ENCODE data around the gene TBC1D22A. TPM values are rescaled to one million over a fixed set of nuclear protein-coding genes. Genes with fewer than 3 reads are reported as not detected.

Gene TBC1D22A
- total and polyA plus RNA-seq, 2 donors (not counting 3 experiments of a cell fraction or from before 2014, with no cell fraction given): 26.1 to 32.4 TPM

DNA sequence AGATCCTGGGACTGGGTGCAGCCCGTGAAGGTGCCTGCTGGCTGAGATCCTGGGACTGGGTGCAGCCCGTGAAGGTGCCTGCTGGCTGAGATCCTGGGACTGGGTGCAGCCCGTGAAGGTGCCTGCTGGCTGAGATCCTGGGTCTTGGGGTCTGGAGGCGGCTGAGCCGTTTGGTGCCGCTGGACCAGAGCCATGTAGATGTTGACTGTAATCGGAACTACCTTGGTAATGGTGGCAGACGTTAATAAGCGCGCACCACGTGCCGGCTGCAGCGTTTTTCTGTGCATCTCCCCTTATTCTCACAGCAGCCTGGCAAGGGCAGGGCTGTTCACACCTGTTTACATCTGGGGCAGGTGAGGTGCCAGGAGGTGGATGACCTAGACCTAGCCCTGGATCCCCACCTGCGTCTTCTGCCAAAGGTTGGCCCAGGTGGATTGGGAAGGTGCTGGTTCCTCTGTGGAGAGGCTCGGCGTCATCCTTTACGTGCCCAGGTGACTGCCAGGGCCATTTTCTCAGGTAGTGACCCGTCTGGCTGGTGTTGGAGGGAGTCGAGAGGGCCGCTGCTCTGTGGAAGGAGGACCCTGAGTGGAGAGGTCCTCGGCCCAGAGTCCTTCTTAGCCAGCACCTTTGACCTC lies 382.5 kb downstream of the TBC1D22A start:
- ChIA-PET CTCF (no interaction called here), POLR2A (no interaction called here)
- Histone ChIP-seq H3K27ac (ENCODE audit: insufficient read depth, low read depth, low read length) (no peak overlapping the region), H3K9me3 (replicated peaks; ENCODE audit: control insufficient read depth, insufficient read depth, low read length) (no peaks in the 10 kb centered on the region), H3K4me1 (ENCODE audit: control insufficient read depth, extremely low read depth, insufficient read depth, low read length) (no peaks in the 10 kb centered on the region), H3K27me3 (ENCODE audit: control insufficient read depth in 2 of 2, insufficient read depth in 2 of 2, low read length in 2 of 2) (no peaks in the 10 kb centered on the region), H2AFZ (ENCODE audit: low read depth, low read length) (no peak overlapping the region), H3K79me2 (ENCODE audit: control insufficient read depth, insufficient read depth, low read length) (no peaks in the 10 kb centered on the region), H3K9me1 (replicated peaks; ENCODE audit: control insufficient read depth, extremely low read depth, insufficient read depth, low read length) (no peaks in the 10 kb centered on the region), H3K4me2 (ENCODE audit: insufficient read depth, low read length) (no peak overlapping the region), H4K20me1 (replicated peaks; ENCODE audit: control insufficient read depth, extremely low read depth, insufficient read depth, low read length) (no peaks in the 10 kb centered on the region), H3K4me3 (replicated peaks in 1 of 3; ENCODE audit: insufficient read depth in 1 of 3, low read depth in 1 of 3, low read length in 3 of 3) (no peak overlapping the region), H3K36me3 (ENCODE audit: control insufficient read depth in 2 of 2, extremely low read depth in 1 of 2, insufficient read depth in 2 of 2, low read length in 2 of 2) (no peaks in the 10 kb centered on the region), H3K9ac (replicated peaks; ENCODE audit: extremely low read depth, insufficient read depth, low read length) (no peak overlapping the region)
- FAIRE-seq (no peak), DNase-seq (ENCODE audit: low read depth, low spot score) (no peak)
- no TSS peak for BruUV-seq (replicated peaks)
- intact Hi-C loops (cut with micrococcal nuclease) (no loop called here), dilution Hi-C loops (cut with MboI; ENCODE audit: extremely low pct_ligation_motif_present, low sequenced_read_pairs) (no loop called here)
- TF ChIP-seq, protein P1, sequence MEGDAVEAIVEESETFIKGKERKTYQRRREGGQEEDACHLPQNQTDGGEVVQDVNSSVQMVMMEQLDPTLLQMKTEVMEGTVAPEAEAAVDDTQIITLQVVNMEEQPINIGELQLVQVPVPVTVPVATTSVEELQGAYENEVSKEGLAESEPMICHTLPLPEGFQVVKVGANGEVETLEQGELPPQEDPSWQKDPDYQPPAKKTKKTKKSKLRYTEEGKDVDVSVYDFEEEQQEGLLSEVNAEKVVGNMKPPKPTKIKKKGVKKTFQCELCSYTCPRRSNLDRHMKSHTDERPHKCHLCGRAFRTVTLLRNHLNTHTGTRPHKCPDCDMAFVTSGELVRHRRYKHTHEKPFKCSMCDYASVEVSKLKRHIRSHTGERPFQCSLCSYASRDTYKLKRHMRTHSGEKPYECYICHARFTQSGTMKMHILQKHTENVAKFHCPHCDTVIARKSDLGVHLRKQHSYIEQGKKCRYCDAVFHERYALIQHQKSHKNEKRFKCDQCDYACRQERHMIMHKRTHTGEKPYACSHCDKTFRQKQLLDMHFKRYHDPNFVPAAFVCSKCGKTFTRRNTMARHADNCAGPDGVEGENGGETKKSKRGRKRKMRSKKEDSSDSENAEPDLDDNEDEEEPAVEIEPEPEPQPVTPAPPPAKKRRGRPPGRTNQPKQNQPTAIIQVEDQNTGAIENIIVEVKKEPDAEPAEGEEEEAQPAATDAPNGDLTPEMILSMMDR (IDR thresholded peaks at IDR 0.05; ENCODE audit: extremely low read depth in 1 of 2, insufficient read depth in 1 of 2, low read depth in 1 of 2, low read length in 2 of 2): no peak
- no peak for TF ChIP-seq POLR2A (IDR thresholded peaks at IDR 0.05; ENCODE audit: low read depth, low read length)
- TF ChIP-seq POLR2AphosphoS5 (IDR thresholded peaks at IDR 0.05; ENCODE audit: insufficient read depth, low read depth, low read length): no peak
- TF ChIP-seq GATA2 (IDR thresholded peaks at IDR 0.05; ENCODE audit: insufficient read depth, insufficient read length, low read depth, low read length): no peak

- no peak for FAIRE-seq
These were observed 383.4 kb downstream of the TBC1D22A start for GRCh38 chr22:47145883-47146282.

More at GRCh38 chr22:47145883-47146282, 383.4 kb downstream of the TBC1D22A start:
- Histone ChIP-seq H3K4me3 (replicated peaks in 1 of 3; ENCODE audit: insufficient read depth in 1 of 3, low read depth in 1 of 3, low read length in 3 of 3) (no peak overlapping the region), H3K4me2 (ENCODE audit: insufficient read depth, low read length) (no peak overlapping the region), H3K9me1 (replicated peaks; ENCODE audit: control insufficient read depth, extremely low read depth, insufficient read depth, low read length) (no peaks in the 10 kb centered on the region), H3K4me1 (ENCODE audit: control insufficient read depth, extremely low read depth, insufficient read depth, low read length) (no peaks in the 10 kb centered on the region), H3K27ac (ENCODE audit: insufficient read depth, low read depth, low read length) (no peak overlapping the region), H2AFZ (ENCODE audit: low read depth, low read length) (no peak overlapping the region), H3K36me3 (ENCODE audit: control insufficient read depth in 2 of 2, extremely low read depth in 1 of 2, insufficient read depth in 2 of 2, low read length in 2 of 2) (no peaks in the 10 kb centered on the region), H3K79me2 (ENCODE audit: control insufficient read depth, insufficient read depth, low read length) (no peaks in the 10 kb centered on the region), H3K9ac (replicated peaks; ENCODE audit: extremely low read depth, insufficient read depth, low read length) (no peak overlapping the region), H4K20me1 (replicated peaks; ENCODE audit: control insufficient read depth, extremely low read depth, insufficient read depth, low read length) (no peaks in the 10 kb centered on the region), H3K27me3 (ENCODE audit: control insufficient read depth in 2 of 2, insufficient read depth in 2 of 2, low read length in 2 of 2) (no peaks in the 10 kb centered on the region), H3K9me3 (replicated peaks; ENCODE audit: control insufficient read depth, insufficient read depth, low read length) (no peaks in the 10 kb centered on the region)
- POLR2A ChIA-PET: no interaction called here
- no TSS peak for BruUV-seq (replicated peaks)
- intact Hi-C loops (cut with micrococcal nuclease): no loop called here
- TF ChIP-seq POLR2A (IDR thresholded peaks at IDR 0.05; ENCODE audit: low read depth, low read length) (no peak), JUN (IDR thresholded peaks at IDR 0.05; ENCODE audit: borderline replicate concordance, insufficient read depth, insufficient read length, low read depth) (no peak), FOS (IDR thresholded peaks at IDR 0.05; ENCODE audit: borderline replicate concordance, insufficient read depth, low read length) (no peak), POLR2AphosphoS5 (IDR thresholded peaks at IDR 0.05; ENCODE audit: insufficient read depth, low read depth, low read length) (no peak), EZH2 (IDR thresholded peaks at IDR 0.05; ENCODE audit: borderline replicate concordance, low read depth, low read length, severe bottlenecking) (no peak), MYC (IDR thresholded peaks at IDR 0.05; ENCODE audit: low read depth, low read length) (no peak), GATA2 (IDR thresholded peaks at IDR 0.05; ENCODE audit: insufficient read depth, insufficient read length, low read depth, low read length) (no peak), MAX (IDR thresholded peaks at IDR 0.05; ENCODE audit: insufficient read depth, insufficient read length) (no peak)
- TF ChIP-seq, protein P1 (IDR thresholded peaks at IDR 0.05; ENCODE audit: extremely low read depth in 1 of 2, insufficient read depth in 1 of 2, low read depth in 1 of 2, low read length in 2 of 2): no peak
- no peak for DNase-seq (ENCODE audit: low read depth, low spot score)
- CTCF ChIA-PET: no interaction called here
- dilution Hi-C loops (cut with MboI; ENCODE audit: extremely low pct_ligation_motif_present, low sequenced_read_pairs): no loop called here
